Endodermal cell (in vitro differentiated cells): ENCODE data around the gene C3orf18. TPM values are rescaled to one million over a fixed set of nuclear protein-coding genes. Genes with fewer than 3 reads are reported as not detected.

ENCODE experiments used
- DNase-seq: peaks from one replicate; pipeline ENCODE4 v3.0.0-alpha.2; 2017
- H3K27ac ChIP-seq: 2 replicates; pipeline ENCODE4 v1.5.1; 2013; ENCODE audit warnings: mild to moderate bottlenecking, low read depth, low read length, moderate library complexity
- H3K27me3 ChIP-seq: 2 replicates; pipeline ENCODE4 v1.6.1; 2013; ENCODE audit warnings: mild to moderate bottlenecking, low read length, moderate library complexity; ENCODE audit not compliant: insufficient read depth, control insufficient read depth, poor library complexity, severe bottlenecking
- H3K36me3 ChIP-seq: 2 replicates; pipeline ENCODE4 v1.7.0; 2013; ENCODE audit warnings: mild to moderate bottlenecking, low read length, moderate library complexity; ENCODE audit not compliant: control insufficient read depth, insufficient read depth
- H3K4me1 ChIP-seq: one replicate; pipeline ENCODE4 v1.7.0; 2013; ENCODE audit warnings: low read length; ENCODE audit not compliant: control insufficient read depth, insufficient read depth
- H3K4me3 ChIP-seq: 2 replicates; pipeline ENCODE4 v1.5.1; 2013; ENCODE audit warnings: mild to moderate bottlenecking, low read length, moderate library complexity
- H3K9ac ChIP-seq: 2 replicates; pipeline ENCODE4 v1.6.1; 2013; ENCODE audit warnings: mild to moderate bottlenecking, low read length, moderate library complexity; ENCODE audit not compliant: poor library complexity, severe bottlenecking; ENCODE audit errors: extremely low read depth
- H3K9me3 ChIP-seq: 2 replicates; pipeline ENCODE4 v1.6.1; 2013; ENCODE audit warnings: mild to moderate bottlenecking, low read length, moderate library complexity; ENCODE audit not compliant: control insufficient read depth
- H3K27ac Mint-ChIP-seq: 2 replicates; pipeline ENCODE4 v1.8.0; 2020; ENCODE audit warnings: mixed read lengths
- H3K27me3 Mint-ChIP-seq: 2 replicates; pipeline ENCODE4 v1.8.0; 2021; ENCODE audit warnings: mild to moderate bottlenecking, mixed read lengths; ENCODE audit not compliant: insufficient read depth
- H3K36me3 Mint-ChIP-seq: 2 replicates; pipeline ENCODE4 v1.8.0; 2020; ENCODE audit warnings: low read depth, mixed read lengths
- H3K4me1 Mint-ChIP-seq: 2 replicates; pipeline ENCODE4 v1.8.0; 2020; ENCODE audit warnings: mixed read lengths
- H3K4me3 Mint-ChIP-seq: 2 replicates; pipeline ENCODE4 v1.8.0; 2020; ENCODE audit warnings: mild to moderate bottlenecking, moderate library complexity, mixed read lengths
- H3K9me3 Mint-ChIP-seq: 2 replicates; pipeline ENCODE4 v1.8.0; 2020; ENCODE audit warnings: mild to moderate bottlenecking, mixed read lengths
- CTCF ChIP-seq: fragments of 200-600 bp; sonication (generic); conservative IDR thresholded peaks from 2 replicates; pipeline ENCODE4 v1.5.0; 2021; ENCODE audit warnings: antibody characterized with exemption, mild to moderate bottlenecking
- WGBS, 2 experiments: methylation state at CpG; one replicate each; pipeline versions ENCODE4 v1.1.5 to v1.1.7; 2013; ENCODE audit warnings: missing lambda C conversion rate in 2 of 2, mixed read lengths in 1 of 2; ENCODE audit not compliant: insufficient coverage in 1 of 2, insufficient read length in 1 of 2; 5-methylcytosine and 5-hydroxymethylcytosine counted together
- total RNA-seq, 2 donors: library from RNA; stranded (reverse); fragmentation: NEBNext Ultra II Directional in 1 of 2; extraction: Animal tissue kit (Norgen Biotek cat#: 25700) in 1 of 2; gene quantifications; 2 replicates in 1 of 2; 3 replicates in 1 of 2; pipeline ENCODE4 v1.2.1, GENCODE V29; 2021

C3orf18 gene
- total RNA-seq, 2 donors from 2014 or later: 14.4 to 16.9 TPM

GRCh38 chr3:50532062-50532705 is 35.4 kb downstream of the C3orf18 start:
- H3K4me3 ChIP-seq: no peak overlapping the region
- peaks cover 14% of the 10 kb centered on the region for H3K27me3 ChIP-seq
- Mint-ChIP-seq H3K36me3 (no peaks in the 10 kb centered on the region), H3K4me3 (no peak overlapping the region), H3K4me1 (peaks cover 5% of the 10 kb centered on the region), H3K27me3 (peaks cover 22% of the 10 kb centered on the region), H3K27ac (no peak overlapping the region), H3K9me3 (no peaks in the 10 kb centered on the region)
- no peaks in the 10 kb centered on the region for H3K4me1 ChIP-seq
- H3K36me3 ChIP-seq: no peaks in the 10 kb centered on the region
- WGBS, 2 experiments: 91 to 92% methylated on average over 8 of the region's 9 CpGs
- DNase-seq: no peak
- no peak overlapping the region for H3K9ac ChIP-seq
- peak; percentile 32 for TF ChIP-seq CTCF
- no peak overlapping the region for H3K27ac ChIP-seq
- H3K9me3 ChIP-seq: no peaks in the 10 kb centered on the region

GRCh38 chr3:50531201-50531600 is 36.3 kb downstream of the C3orf18 start:
- no peak overlapping the region for H3K27ac Mint-ChIP-seq
- peaks cover 4% of the 10 kb centered on the region for H3K4me1 Mint-ChIP-seq
- Histone ChIP-seq H3K36me3 (no peaks in the 10 kb centered on the region), H3K9me3 (no peaks in the 10 kb centered on the region), H3K4me3 (no peak overlapping the region), H3K27ac (no peak overlapping the region), H3K27me3 (peaks cover 14% of the 10 kb centered on the region), H3K4me1 (no peaks in the 10 kb centered on the region), H3K9ac (no peak overlapping the region)
- H3K9me3 Mint-ChIP-seq: no peaks in the 10 kb centered on the region
- no peak overlapping the region for H3K4me3 Mint-ChIP-seq
- H3K36me3 Mint-ChIP-seq: no peaks in the 10 kb centered on the region
- TF ChIP-seq CTCF: no peak
- H3K27me3 Mint-ChIP-seq: peaks cover 22% of the 10 kb centered on the region
- WGBS, 2 experiments: 95 to 97% methylated on average over 3 to 4 of the region's 4 CpGs
- no peak for DNase-seq

GRCh38 chr3:50530001-50530970 is 37.3 kb downstream of the C3orf18 start:
- WGBS, 2 experiments: 40 to 48% methylated on average over 28 to 48 of the region's 48 CpGs
- Histone ChIP-seq H3K27ac (no peak overlapping the region), H3K9me3 (no peaks in the 10 kb centered on the region), H3K4me1 (no peaks in the 10 kb centered on the region), H3K27me3 (peaks cover 14% of the 10 kb centered on the region), H3K9ac (no peak overlapping the region), H3K36me3 (no peaks in the 10 kb centered on the region), H3K4me3 (no peak overlapping the region)
- peak overlapping the region; percentile 39 for H3K4me3 Mint-ChIP-seq
- DNase-seq: peak; percentile 66
- TF ChIP-seq CTCF: no peak
- peaks cover 9% of the 10 kb centered on the region for H3K4me1 Mint-ChIP-seq
- H3K36me3 Mint-ChIP-seq: no peaks in the 10 kb centered on the region
- H3K27me3 Mint-ChIP-seq: peaks cover 22% of the 10 kb centered on the region
- H3K27ac Mint-ChIP-seq: no peak overlapping the region
- H3K9me3 Mint-ChIP-seq: no peaks in the 10 kb centered on the region
